ENCODE measurements around the gene TOR1AIP1. TPM values are rescaled to one million over a fixed set of nuclear protein-coding genes. Genes with fewer than 3 reads are reported as not detected.
"Not testable (repeated sequence)": the region's sequence is repeated elsewhere in the genome, so short reads cannot be mapped to it uniquely, and the experiment has no call there.

The TOR1AIP1 gene
- total and polyA plus RNA-seq, 2 donors, result 85.9 to 104 TPM

DNA sequence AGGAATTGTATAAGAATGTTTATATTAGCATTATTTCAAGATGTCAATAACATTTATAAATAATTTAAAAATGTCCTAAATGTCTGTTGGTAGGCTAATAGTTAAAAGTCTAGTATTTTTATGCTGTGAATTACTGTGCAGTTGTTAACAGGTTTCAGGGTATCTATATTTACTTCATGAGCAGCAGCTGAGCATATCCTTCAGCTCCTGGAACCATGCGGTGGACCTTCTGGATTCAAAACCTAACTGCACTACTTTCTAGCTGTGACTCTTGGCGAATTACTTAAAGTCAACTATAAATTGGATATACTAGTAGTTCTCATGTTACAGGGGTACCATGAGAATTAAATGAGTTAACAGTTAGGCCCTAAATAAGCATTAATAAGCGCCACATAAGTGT is 76.3 kb downstream of the TOR1AIP1 start:
- WGBS, result 79% methylated on average over 3 of the region's 3 CpGs
- H3K4me3 ChIP-seq (ENCODE audit: low read depth, low read length), result no peak overlapping the region
- no peaks in the 10 kb centered on the region for H3K4me1 ChIP-seq (ENCODE audit: insufficient read depth)
- H3K36me3 ChIP-seq (ENCODE audit: insufficient read depth), result no peaks in the 10 kb centered on the region
- H3K27ac ChIP-seq (ENCODE audit: low read depth), result no peak overlapping the region
- no peak for DNase-seq (ENCODE audit: extremely low spot score)

DNA sequence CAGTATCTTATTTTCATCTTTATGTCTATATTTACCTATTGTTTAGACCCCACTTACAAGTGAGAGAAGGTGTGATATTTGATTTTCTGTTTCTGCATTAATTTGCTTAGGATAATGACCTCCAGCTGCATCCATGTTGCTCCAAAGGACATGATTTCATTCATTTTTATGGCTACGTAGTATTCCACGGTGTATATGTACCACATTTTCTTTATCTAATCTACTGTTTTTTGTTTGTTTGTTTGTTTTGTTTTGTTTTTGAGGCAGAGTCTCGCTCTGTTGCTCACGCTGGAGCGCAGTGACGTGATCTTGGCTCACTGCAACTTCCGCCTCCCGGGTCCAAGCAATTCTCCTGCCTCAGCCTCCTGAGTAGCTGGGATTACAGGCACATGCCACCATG is 80.1 kb downstream of the TOR1AIP1 start:
- H3K36me3 ChIP-seq (ENCODE audit: insufficient read depth); H3K27ac ChIP-seq (ENCODE audit: low read depth): not testable (repeated sequence)
- over 99% methylated on average over 8 of the region's 8 CpGs for WGBS

DNA sequence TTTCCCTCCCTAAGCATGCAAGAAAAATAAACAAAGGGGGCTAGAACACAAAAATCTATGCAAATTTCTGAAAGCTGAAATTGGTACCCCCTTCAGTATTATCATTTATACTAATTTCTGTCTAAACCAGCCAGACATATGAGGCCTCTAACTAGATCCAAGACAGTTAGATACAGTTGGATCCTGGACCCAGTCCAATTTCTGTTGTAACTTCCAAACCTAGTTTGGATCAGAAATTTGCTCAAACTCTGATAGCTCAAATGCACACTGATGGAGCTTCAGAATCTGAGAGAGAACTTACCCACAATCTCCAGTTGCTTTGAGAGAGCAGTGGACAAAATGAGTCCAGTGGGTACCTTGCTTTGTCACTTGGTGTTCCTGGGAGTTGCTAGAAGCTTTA is 84.5 kb downstream of the TOR1AIP1 start:
- no peak overlapping the region for H3K4me3 ChIP-seq (ENCODE audit: low read depth, low read length)
- no peak overlapping the region for H3K27ac ChIP-seq (ENCODE audit: low read depth)
- peaks cover 1% of the 10 kb centered on the region for H3K4me1 ChIP-seq (ENCODE audit: insufficient read depth)
- no peak for DNase-seq (ENCODE audit: extremely low spot score)
- H3K36me3 ChIP-seq (ENCODE audit: insufficient read depth), result no peaks in the 10 kb centered on the region

More for the DNA sequence above, 80.1 kb downstream of the TOR1AIP1 start:
- not testable (repeated sequence) for H3K4me1 ChIP-seq (ENCODE audit: insufficient read depth); H3K4me3 ChIP-seq (ENCODE audit: low read depth, low read length); DNase-seq (ENCODE audit: extremely low spot score)

DNA sequence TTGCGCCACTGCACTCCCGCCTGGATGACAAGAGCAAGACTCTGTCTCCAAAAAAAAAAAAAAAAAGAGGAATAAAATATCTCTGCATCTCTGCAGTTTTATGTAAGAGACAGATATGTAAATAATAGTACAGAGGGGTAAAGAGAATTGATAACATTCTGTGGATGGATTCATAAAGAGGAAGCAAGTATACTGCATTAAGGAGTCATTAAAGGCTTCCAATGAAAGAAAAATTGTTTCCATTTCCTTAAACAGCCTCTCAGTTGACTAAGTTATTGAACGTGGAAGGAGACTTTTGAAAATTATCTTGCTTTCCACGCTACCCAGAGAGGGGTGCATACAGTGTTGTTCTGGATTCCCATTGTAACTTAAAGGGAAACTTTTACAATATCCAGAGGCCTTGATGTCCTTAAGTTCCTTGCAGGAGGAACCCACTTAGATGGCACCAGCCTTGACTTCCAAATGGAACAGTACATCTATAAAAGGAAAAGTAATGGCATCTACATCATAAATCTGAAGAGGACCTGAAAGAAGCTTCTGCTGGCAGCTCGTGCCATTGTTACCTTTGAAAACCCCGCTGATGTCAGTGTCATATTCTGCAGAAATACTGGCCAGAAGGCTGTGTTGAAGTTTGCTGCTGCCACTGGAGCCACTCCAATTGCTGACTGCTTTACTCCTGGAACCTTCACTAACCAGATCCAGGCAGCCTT is 86.4 kb downstream of the TOR1AIP1 start:
- peaks cover 1% of the 10 kb centered on the region for H3K4me1 ChIP-seq (ENCODE audit: insufficient read depth)
- WGBS, result 96% methylated on average over 6 of the region's 6 CpGs
- H3K36me3 ChIP-seq (ENCODE audit: insufficient read depth), result peaks cover 1% of the 10 kb centered on the region
- no peak overlapping the region for H3K27ac ChIP-seq (ENCODE audit: low read depth)
- DNase-seq (ENCODE audit: extremely low spot score), result no peak
- no peak overlapping the region for H3K4me3 ChIP-seq (ENCODE audit: low read depth, low read length)

DNA sequence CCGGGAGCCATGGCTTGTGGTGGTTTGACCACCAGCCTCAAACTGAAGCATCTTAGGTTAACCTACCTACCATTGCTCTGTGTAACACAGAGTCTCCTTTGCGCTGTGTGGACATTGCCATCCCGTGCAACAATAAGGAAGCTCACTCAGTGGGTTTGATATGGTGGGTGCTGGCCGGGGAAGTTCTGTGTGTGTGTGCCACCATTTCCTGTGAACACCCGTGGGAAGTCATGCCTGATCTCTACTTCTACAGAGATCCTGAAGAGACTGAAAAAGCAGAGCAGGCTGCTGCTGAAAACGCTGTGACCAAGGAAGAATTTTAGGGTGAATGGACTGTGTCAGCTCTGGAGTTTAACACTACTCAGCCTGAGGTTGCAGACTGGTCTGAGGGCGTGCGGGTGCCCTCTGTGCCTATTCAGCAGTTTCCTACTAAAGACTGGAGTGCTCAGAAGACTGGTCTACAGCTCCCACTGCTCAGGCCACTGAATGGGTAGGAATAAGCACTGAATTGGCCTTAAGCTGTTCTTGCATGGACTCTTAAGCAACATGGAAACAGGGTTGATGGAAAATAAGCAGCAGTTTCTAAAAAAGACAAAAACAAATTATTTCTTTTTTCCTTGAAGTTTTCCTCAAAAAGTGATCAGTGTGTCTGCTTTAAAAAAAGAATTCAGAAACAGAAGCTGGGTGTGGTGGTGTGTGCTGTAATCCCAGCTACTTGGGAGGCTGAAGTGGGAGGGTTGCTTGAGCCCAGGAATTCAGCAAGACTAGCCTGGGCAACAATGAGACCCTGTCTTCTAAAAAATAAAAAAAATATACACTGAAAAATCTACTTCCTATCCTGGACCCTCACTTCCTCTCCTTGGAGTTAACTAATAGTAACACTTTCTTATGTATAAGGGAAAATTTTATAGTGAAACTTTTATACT is 87.2 kb downstream of the TOR1AIP1 start:
- no peak overlapping the region for H3K4me3 ChIP-seq (ENCODE audit: low read depth, low read length)
- no peak overlapping the region for H3K27ac ChIP-seq (ENCODE audit: low read depth)
- DNase-seq (ENCODE audit: extremely low spot score), result no peak
- H3K4me1 ChIP-seq (ENCODE audit: insufficient read depth), result peaks cover 1% of the 10 kb centered on the region
- WGBS, result 76% methylated on average over 8 of the region's 8 CpGs
- peaks cover 1% of the 10 kb centered on the region for H3K36me3 ChIP-seq (ENCODE audit: insufficient read depth)

Other genes with a start within 250 kb of the TOR1AIP1 start
- gene FAM163A, start 139.0 kb upstream of the TOR1AIP1 start, total RNA-seq, result 0.53 TPM
- gene FAM163A, start 139.0 kb upstream of the TOR1AIP1 start, polyA plus RNA-seq, result 0.30 TPM
- 90.1 TPM for gene TOR1AIP2, start 4.5 kb upstream of the TOR1AIP1 start, total RNA-seq
- gene TOR1AIP2, start 4.5 kb upstream of the TOR1AIP1 start, polyA plus RNA-seq, result 9.6 TPM
- gene CEP350, start 72.5 kb downstream of the TOR1AIP1 start, total RNA-seq, result 110 TPM
- gene CEP350, start 72.5 kb downstream of the TOR1AIP1 start, polyA plus RNA-seq, result 13.0 TPM